ENCODE measurements around the gene PIERCE2.

The PIERCE2 gene

GRCh38 chr15:55468321-55468720, 60.0 kb downstream of the PIERCE2 start:
- no peak for DNase-seq (ENCODE audit: low read depth)
- TF ChIP-seq CTCF (IDR thresholded peaks at IDR 0.05; ENCODE audit: control insufficient read depth, insufficient read depth, low read depth, low read length, missing control alignments), result no peak

More at GRCh38 chr15:55468321-55468720, 60.0 kb downstream of the PIERCE2 start:
- H3K4me3 ChIP-seq (ENCODE audit: control insufficient read depth, low read depth, low read length), result no peak overlapping the region
